PC-9 (cell line): ENCODE data around the gene RNF19B.

Source experiments
- CTCF ChIP-seq: fragments of 200-600 bp; sonication (generic); conservative IDR thresholded peaks from 2 replicates; pipeline ENCODE4 v1.6.1; 2017; ENCODE audit warnings: mixed run types, antibody characterized with exemption, mild to moderate bottlenecking, moderate library complexity
- EZH2 ChIP-seq: fragments of 200-600 bp; sonication (generic); IDR thresholded peaks from 2 replicates; pipeline ENCODE4 v1.8.0; 2017; ENCODE audit warnings: antibody characterized with exemption, low read depth

- TF ChIP-seq CTCF (peak; percentile 40; the same call in 1 of the 2 replicates), EZH2 (no peak)
Observed at GRCh38 chr1:33001282-33001681, 36.7 kb upstream of the RNF19B start.
